Pancreas (tissue), 10 donors: ENCODE results near the gene NPM1. TPM values are rescaled to one million over a fixed set of nuclear protein-coding genes. Genes with fewer than 3 reads are reported as not detected.

Experiments
- ATAC-seq, 4 donors: fragments of 200-7000 bp; cut with Tn5 transposase; one replicate each; pipeline versions ENCODE4 v1.8.0 to v1.9.1; 2020; ENCODE audit warnings: mild to moderate bottlenecking in 4 of 4, moderate library complexity in 4 of 4
- DNase-seq, 6 donors: peaks; one replicate each; pipeline ENCODE4 v3.0.0-alpha.2; 2020
- FAIRE-seq: peaks from 2 replicates; lab custom pipeline; 2012; peaks lifted over from hg19 to GRCh38; lab: Jason Lieb, UNC
- H3K27ac ChIP-seq, 4 donors: fragments of 200-600 bp; sonication (generic); 1 replicate in 3 of 4; 2 replicates in 1 of 4; pipeline versions ENCODE4 v1.5.0 to v1.8.0; 2020
- H3K27me3 ChIP-seq, 4 donors: fragments of 200-600 bp; one replicate each; pipeline ENCODE4 v1.8.0; 2021
- H3K36me3 ChIP-seq, 3 donors: fragments of 200-600 bp; sonication (generic) in 1 of 3; one replicate each; pipeline versions ENCODE4 v1.5.0 to v1.8.0; 2020 to 2021
- H3K4me1 ChIP-seq, 3 donors: fragments of 200-600 bp; one replicate each; pipeline ENCODE4 v1.8.0; 2021
- H3K4me3 ChIP-seq, 4 donors: fragments of 200-600 bp; sonication (generic) in 2 of 4; one replicate each; pipeline versions ENCODE4 v1.5.0 to v1.8.0; 2020 to 2021
- H3K9me3 ChIP-seq, 4 donors: fragments of 200-600 bp; one replicate each; pipeline ENCODE4 v1.8.0; 2021
- WGBS, 2 donors: extraction: QIAGEN DNeasy Blood & Tissue Kit; methylation state at CpG; one replicate each; pipeline ENCODE4 v1.1.7; 2013; 5-methylcytosine and 5-hydroxymethylcytosine counted together
- intact Hi-C, 3 donors: fragments of 100-400 bp; cut with DNase I; formaldehyde crosslinking; loops; one replicate each; pipeline versions ENCODE4 v1.11.1 to v1.14.2; 2022
- polyA plus RNA-seq, 2 donors: library from polyadenylated mRNA; stranded (reverse); fragments of 200-250 nt; gene quantifications; one replicate each; pipeline ENCODE4 v1.2.3, GENCODE V29; 2013
- total RNA-seq, 6 donors: library from RNA; stranded (reverse); fragmentation: NEBNext Ultra II Directional in 4 of 6; extraction: Animal tissue kit (Norgen Biotek cat#: 25700) in 4 of 6; gene quantifications; one replicate each; pipeline versions ENCODE4 v1.2.1 to v1.2.4, GENCODE V29; 2021 to 2023
- TF ChIP-seq, protein P1 (sequence below), 4 donors: fragments of 200-600 bp; sonication (generic) in 3 of 4; IDR thresholded peaks; one replicate each; pipeline versions ENCODE4 v1.5.0 to v1.8.0; 2021; ENCODE audit warnings: antibody characterized with exemption in 4 of 4
- donor health status: healthy with polysubstance abuse.
- donor health status: DM: no; HTN: no; CAD: no; lungs with moderate emphysema.
- donor health status: DM: no; HTN: no; CAD: no.
- donor health status: control.
- donor health status: control.
- donor health status: Bipolar disorder and iron deficiency.
- donor health status: DM: yes; HTN: yes; CAD: no.
- donor health status: DM: no; HTN: no; CAD: no.
- donor health status: DM: no; HTN: no; CAD: no.
- donor health status: DM: yes; HTN: yes; CAD: no.

The NPM1 gene
- total and polyA plus RNA-seq, 8 donors: 412 to 942 (median 682) TPM

DNA sequence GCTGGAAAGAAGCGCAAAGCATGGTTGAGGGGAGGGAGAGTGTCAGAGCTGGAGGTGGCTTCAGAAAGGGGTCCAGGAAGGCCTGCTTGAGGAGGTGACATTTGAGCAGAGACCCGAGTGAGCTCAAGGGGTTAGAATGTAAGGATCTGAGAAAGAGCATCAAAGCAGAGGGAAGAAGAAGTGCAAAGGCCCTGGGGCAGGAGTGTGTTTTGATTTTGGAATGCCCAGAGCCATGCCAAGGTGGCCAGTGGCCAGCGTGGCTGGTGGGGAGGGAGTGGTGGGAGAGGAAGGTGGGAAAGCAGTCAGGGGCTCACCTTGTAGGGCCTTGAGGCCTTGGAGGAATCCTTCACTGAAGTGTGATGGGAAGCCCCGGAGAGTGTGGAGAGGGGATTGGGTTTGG is 47.2 kb downstream of the NPM1 start:
- Histone ChIP-seq H3K27me3 (no peaks in the 10 kb centered on the region), H3K4me1 (peaks cover 10 to 15% (median 11%) of the 10 kb centered on the region in 3 donors), H3K36me3 (no peaks in the 10 kb centered on the region), H3K4me3 (no peak overlapping the region), H3K27ac (no peak overlapping the region), H3K9me3 (no peaks in the 10 kb centered on the region)
- FAIRE-seq: no peak
- peak in 2 of 6 donors; percentile 11 to 37 for DNase-seq
- ATAC-seq: no peak
- intact Hi-C loops: no loop called here
- TF ChIP-seq, protein P1, sequence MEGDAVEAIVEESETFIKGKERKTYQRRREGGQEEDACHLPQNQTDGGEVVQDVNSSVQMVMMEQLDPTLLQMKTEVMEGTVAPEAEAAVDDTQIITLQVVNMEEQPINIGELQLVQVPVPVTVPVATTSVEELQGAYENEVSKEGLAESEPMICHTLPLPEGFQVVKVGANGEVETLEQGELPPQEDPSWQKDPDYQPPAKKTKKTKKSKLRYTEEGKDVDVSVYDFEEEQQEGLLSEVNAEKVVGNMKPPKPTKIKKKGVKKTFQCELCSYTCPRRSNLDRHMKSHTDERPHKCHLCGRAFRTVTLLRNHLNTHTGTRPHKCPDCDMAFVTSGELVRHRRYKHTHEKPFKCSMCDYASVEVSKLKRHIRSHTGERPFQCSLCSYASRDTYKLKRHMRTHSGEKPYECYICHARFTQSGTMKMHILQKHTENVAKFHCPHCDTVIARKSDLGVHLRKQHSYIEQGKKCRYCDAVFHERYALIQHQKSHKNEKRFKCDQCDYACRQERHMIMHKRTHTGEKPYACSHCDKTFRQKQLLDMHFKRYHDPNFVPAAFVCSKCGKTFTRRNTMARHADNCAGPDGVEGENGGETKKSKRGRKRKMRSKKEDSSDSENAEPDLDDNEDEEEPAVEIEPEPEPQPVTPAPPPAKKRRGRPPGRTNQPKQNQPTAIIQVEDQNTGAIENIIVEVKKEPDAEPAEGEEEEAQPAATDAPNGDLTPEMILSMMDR (IDR thresholded peaks at IDR 0.05): no peak
- 95 to 97% methylated on average over 4 of the region's 4 CpGs for WGBS, 2 donors

DNA sequence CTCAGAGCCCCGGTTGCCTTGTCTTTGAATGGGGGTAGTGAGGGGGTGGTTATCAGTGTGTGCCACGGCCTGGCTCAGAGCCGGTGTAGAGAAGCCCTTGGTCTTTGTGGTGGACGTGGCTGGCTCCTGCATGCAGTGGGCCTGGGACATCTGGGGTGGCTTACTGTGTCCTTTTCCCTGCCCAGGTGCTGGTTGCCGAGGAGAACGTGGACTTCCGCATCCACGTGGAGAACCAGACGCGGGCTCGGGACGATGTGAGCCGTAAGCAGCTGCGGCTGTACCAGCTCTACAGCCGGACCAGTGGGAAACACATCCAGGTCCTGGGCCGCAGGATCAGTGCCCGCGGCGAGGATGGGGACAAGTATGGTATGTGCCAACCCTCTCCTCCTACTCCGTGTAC is 48.3 kb downstream of the NPM1 start:
- DNase-seq (peak in 1 of 6 donors; percentile 49), ATAC-seq (no peak), FAIRE-seq (no peak)
- Histone ChIP-seq H3K4me3 (no peak overlapping the region), H3K4me1 (peaks cover 10 to 15% (median 11%) of the 10 kb centered on the region in 3 donors), H3K9me3 (no peaks in the 10 kb centered on the region), H3K27me3 (no peaks in the 10 kb centered on the region), H3K36me3 (no peaks in the 10 kb centered on the region), H3K27ac (peak overlapping the region in 2 of 4 donors; percentile 84 to 86)
- WGBS, 2 donors: 93 to 94% methylated on average over 20 of the region's 20 CpGs
- intact Hi-C loops: no loop called here
- TF ChIP-seq, protein P1 (IDR thresholded peaks at IDR 0.05): no peak

DNA sequence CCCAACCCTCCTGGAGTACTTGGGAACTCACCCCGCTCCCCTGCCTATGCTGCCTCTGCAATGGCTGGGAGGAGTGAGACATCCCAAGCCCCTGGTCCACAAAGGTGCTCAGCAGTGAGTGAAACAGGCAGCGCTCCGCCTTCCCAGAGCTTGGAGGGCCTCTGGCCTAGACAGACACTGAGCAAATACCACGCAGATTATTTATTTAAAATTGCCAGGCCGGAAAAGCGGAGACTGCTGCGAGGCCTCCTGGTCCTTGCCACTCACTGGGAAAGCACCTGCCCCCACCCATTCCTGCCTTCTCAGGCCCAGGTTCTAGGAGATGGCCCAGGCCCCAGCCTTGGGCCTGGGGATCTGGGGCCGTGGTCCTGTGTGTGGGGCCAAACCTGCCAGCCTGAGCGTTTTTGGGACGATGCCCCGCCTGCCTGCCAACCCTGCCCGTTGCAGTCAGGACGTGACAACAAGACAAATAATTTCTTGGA is 49.2 kb downstream of the NPM1 start:
- ATAC-seq: peak; percentile 57 to 80 (median 72)
- Histone ChIP-seq H3K4me1 (peaks cover 10 to 15% (median 11%) of the 10 kb centered on the region in 3 donors), H3K27me3 (no peaks in the 10 kb centered on the region), H3K36me3 (no peaks in the 10 kb centered on the region), H3K9me3 (no peaks in the 10 kb centered on the region), H3K27ac (peak overlapping the region; percentile 76 to 86 (median 84)), H3K4me3 (no peak overlapping the region)
- 29 to 32% methylated on average over 13 of the region's 13 CpGs for WGBS, 2 donors
- TF ChIP-seq, protein P1 (IDR thresholded peaks at IDR 0.05): no peak
- DNase-seq: peak; percentile 60 to 81 (median 68)
- intact Hi-C loops: no loop called here
- no peak for FAIRE-seq

DNA sequence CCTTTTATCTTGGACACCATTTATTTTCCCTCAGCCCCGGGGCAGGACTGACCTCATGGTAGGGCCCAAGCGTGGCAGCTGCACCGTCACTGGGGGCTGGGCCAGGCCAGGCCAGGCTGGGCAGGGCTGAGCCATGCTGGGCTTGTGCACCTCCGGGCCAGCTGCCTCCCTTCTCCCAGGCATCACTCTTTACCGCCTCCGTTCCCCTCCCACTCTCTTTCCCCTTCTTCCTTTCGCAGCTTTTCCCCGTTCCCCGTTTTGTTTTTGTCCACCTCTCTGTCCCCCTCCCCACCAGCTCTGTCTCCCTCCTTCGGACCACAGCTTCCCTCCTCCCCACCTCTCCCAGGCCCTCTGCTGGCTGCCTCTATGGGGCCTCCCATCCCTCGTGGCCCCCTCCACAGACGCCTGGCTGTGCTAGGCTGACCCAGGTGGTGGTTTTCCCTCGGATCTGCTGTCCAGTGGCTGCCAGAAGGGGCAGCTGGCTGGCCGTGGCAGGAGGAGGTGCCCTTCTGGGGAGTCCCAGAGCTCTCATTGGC is 49.7 kb downstream of the NPM1 start:
- H3K9me3 ChIP-seq: no peaks in the 10 kb centered on the region
- H3K27ac ChIP-seq: peak overlapping the region; percentile 76 to 86 (median 84)
- no peaks in the 10 kb centered on the region for H3K27me3 ChIP-seq
- peak; percentile 82 to 95 (median 91) for DNase-seq
- intact Hi-C loops: no loop called here
- H3K4me3 ChIP-seq: no peak overlapping the region
- FAIRE-seq: no peak
- TF ChIP-seq, protein P1 (IDR thresholded peaks at IDR 0.05): no peak
- H3K4me1 ChIP-seq: peaks cover 10 to 15% (median 11%) of the 10 kb centered on the region in 3 donors
- peak; percentile 86 to 92 (median 90) for ATAC-seq
- WGBS, 2 donors: 27 to 30% methylated on average over 14 of the region's 14 CpGs
- H3K36me3 ChIP-seq: no peaks in the 10 kb centered on the region

DNA sequence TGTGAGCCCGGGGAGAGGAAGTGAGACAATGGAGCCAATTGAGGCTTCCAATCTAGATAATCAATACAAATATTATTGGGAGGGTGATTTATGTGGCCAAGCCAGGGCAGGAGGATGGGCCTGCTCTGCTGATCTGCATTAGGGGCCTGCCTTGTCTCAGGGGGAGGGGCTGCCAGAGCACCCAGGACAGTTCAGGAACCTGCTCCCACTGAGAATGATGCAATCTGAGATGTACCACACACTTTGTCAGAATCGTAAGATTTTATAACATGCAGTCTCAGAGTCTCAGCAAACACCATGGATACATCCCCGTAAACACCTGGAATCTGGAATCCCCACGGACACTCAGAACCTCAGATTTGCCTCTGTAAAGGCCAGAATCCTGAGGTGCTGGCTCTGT is 51.1 kb downstream of the NPM1 start:
- Histone ChIP-seq H3K36me3 (no peaks in the 10 kb centered on the region), H3K27me3 (no peaks in the 10 kb centered on the region), H3K9me3 (no peaks in the 10 kb centered on the region), H3K27ac (no peak overlapping the region), H3K4me1 (peaks cover 10 to 15% (median 11%) of the 10 kb centered on the region in 3 donors), H3K4me3 (no peak overlapping the region)
- ATAC-seq (no peak), FAIRE-seq (no peak), DNase-seq (peak in 1 of 6 donors; percentile 19)
- WGBS, 2 donors: 65 to 67% methylated on average over 4 of the region's 4 CpGs
- TF ChIP-seq, protein P1 (IDR thresholded peaks at IDR 0.05): no peak
- intact Hi-C loops: no loop called here
